Heart left ventricle (tissue), 13 donors: ENCODE data around the gene DENND5A.

Source experiments
- CTCF ChIP-seq, 12 donors: fragments of 200-600 bp; sonication (generic) in 4 of 12; IDR thresholded peaks; one replicate each; pipeline versions ENCODE4 v1.5.0 to v1.8.0; 2018 to 2022; ENCODE audit warnings: antibody characterized with exemption in 12 of 12, mild to moderate bottlenecking in 5 of 12
- POLR2A ChIP-seq, 2 donors: fragments of 450-650 bp; IDR thresholded peaks; one replicate each; pipeline ENCODE4 v1.6.1; 2017; ENCODE audit warnings: antibody characterized with exemption in 2 of 2, mild to moderate bottlenecking in 2 of 2, moderate library complexity in 2 of 2
- donor health status: ischemic (EF 13 %, LVEDD 7.1; RV severe dilation, severe dysfunction).
- donor health status: DM: no; HTN: yes; CAD: no.
- donor health status: DM: no; HTN: no; CAD: no.
- donor health status: ischemic (EF 25% LVEDD 6.9; RV normal size, moderate dysfunction).
- donor health status: ischemic (EF 25% LVEDD 5.7; RV mildly dilated, moderate dysfunction).
- donor health status: ischemic (EF 35%, LVEDD 5.7; RV mildly dilated, moderate dysfunction).
- donor health status: nonischemic (EF 11% LVEDD 7.7; RV severe dilation, severe dysfunction).
- donor health status: DM: yes; HTN: yes; CAD: no.
- donor health status: PGD.
- donor health status: ischemic (EF 29% LVEDD 5.4; RV normal size, mild dysfunction).
- donor health status: nonischemic (EF 23%, LVEDD 6.1; RV moderate dilation, normal function).

GRCh38 chr11:9301720-9302119, 36.6 kb upstream of the DENND5A start:
- TF ChIP-seq CTCF (IDR thresholded peaks at IDR 0.05) (no peak), POLR2A (IDR thresholded peaks at IDR 0.05) (no peak)
